ENCODE results near the gene EGLN1. TPM values are rescaled to one million over a fixed set of nuclear protein-coding genes. Genes with fewer than 3 reads are reported as not detected.

Gene EGLN1
- total RNA-seq, 1 experiment from 2014 or later: 27.1 TPM

DNA sequence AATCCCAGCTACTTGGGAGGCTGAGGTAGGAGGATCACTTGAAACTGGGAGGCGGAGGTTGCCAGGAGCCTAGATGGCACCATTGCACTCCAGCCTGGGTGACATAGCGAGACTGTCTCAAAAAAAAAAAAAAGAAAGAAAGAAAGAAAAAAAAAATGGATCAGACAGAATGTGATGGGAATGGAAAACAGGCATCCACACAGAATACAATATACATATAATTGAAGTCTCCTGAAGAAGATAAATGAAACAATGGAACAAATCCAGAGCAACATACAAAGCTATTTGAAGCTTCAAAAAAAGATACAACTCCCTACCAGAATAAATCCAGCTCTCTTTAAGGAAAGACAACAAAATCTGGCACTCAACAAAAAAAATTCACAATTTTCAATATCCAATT is 10.9 kb upstream of the EGLN1 start:
- no peak for DNase-seq (ENCODE audit: low read depth, low spot score)
- TF ChIP-seq, protein P1, sequence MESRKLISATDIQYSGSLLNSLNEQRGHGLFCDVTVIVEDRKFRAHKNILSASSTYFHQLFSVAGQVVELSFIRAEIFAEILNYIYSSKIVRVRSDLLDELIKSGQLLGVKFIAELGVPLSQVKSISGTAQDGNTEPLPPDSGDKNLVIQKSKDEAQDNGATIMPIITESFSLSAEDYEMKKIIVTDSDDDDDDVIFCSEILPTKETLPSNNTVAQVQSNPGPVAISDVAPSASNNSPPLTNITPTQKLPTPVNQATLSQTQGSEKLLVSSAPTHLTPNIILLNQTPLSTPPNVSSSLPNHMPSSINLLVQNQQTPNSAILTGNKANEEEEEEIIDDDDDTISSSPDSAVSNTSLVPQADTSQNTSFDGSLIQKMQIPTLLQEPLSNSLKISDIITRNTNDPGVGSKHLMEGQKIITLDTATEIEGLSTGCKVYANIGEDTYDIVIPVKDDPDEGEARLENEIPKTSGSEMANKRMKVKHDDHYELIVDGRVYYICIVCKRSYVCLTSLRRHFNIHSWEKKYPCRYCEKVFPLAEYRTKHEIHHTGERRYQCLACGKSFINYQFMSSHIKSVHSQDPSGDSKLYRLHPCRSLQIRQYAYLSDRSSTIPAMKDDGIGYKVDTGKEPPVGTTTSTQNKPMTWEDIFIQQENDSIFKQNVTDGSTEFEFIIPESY (IDR thresholded peaks at IDR 0.05; ENCODE audit: extremely low read depth, insufficient replicate concordance, low read length): no peak
- TF ChIP-seq EZH2 (IDR thresholded peaks at IDR 0.05) (no peak), RAD21 (IDR thresholded peaks at IDR 0.05; ENCODE audit: low read depth) (no peak), CEBPB (IDR thresholded peaks at IDR 0.05; ENCODE audit: low read depth) (no peak), POLR2AphosphoS5 (IDR thresholded peaks at IDR 0.05; ENCODE audit: low read depth, low read length) (no peak), TCF7L2 (IDR thresholded peaks at IDR 0.05; ENCODE audit: borderline replicate concordance, extremely low read depth, insufficient read depth, insufficient read length) (no peak), SIN3A (IDR thresholded peaks at IDR 0.05; ENCODE audit: low read depth) (no peak), EGR1 (IDR thresholded peaks at IDR 0.05; ENCODE audit: low read depth) (no peak), ZFX (IDR thresholded peaks at IDR 0.05) (no peak), POLR2A (IDR thresholded peaks at IDR 0.05; ENCODE audit: borderline replicate concordance, extremely low read depth, insufficient read depth, insufficient read length) (no peak), JUND (IDR thresholded peaks at IDR 0.05) (no peak)
- TF ChIP-seq, protein P2, sequence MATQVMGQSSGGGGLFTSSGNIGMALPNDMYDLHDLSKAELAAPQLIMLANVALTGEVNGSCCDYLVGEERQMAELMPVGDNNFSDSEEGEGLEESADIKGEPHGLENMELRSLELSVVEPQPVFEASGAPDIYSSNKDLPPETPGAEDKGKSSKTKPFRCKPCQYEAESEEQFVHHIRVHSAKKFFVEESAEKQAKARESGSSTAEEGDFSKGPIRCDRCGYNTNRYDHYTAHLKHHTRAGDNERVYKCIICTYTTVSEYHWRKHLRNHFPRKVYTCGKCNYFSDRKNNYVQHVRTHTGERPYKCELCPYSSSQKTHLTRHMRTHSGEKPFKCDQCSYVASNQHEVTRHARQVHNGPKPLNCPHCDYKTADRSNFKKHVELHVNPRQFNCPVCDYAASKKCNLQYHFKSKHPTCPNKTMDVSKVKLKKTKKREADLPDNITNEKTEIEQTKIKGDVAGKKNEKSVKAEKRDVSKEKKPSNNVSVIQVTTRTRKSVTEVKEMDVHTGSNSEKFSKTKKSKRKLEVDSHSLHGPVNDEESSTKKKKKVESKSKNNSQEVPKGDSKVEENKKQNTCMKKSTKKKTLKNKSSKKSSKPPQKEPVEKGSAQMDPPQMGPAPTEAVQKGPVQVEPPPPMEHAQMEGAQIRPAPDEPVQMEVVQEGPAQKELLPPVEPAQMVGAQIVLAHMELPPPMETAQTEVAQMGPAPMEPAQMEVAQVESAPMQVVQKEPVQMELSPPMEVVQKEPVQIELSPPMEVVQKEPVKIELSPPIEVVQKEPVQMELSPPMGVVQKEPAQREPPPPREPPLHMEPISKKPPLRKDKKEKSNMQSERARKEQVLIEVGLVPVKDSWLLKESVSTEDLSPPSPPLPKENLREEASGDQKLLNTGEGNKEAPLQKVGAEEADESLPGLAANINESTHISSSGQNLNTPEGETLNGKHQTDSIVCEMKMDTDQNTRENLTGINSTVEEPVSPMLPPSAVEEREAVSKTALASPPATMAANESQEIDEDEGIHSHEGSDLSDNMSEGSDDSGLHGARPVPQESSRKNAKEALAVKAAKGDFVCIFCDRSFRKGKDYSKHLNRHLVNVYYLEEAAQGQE (IDR thresholded peaks at IDR 0.05; ENCODE audit: low read depth): no peak
- H4K20me1 ChIP-seq (ENCODE audit: insufficient read depth): no peaks in the 10 kb centered on the region
- ATAC-seq: no peak
- H3K4me1 ChIP-seq (ENCODE audit: control insufficient read depth in 1 of 2, insufficient read depth in 2 of 2, low read length in 2 of 2): no peaks in the 10 kb centered on the region
- H3K4me3 ChIP-seq (replicated peaks in 1 of 2; ENCODE audit: low read depth in 1 of 2, low read length in 2 of 2): no peak overlapping the region
- no peaks in the 10 kb centered on the region for H3K79me2 ChIP-seq (ENCODE audit: insufficient read depth, low read length)
- H3K27me3 ChIP-seq (ENCODE audit: insufficient read depth, low read length): no peaks in the 10 kb centered on the region
- ChIA-PET CTCF (no interaction called here), RAD21 (ENCODE audit: low non-redundant PET in 1 of 2, low total read pairs in 2 of 2, uncharacterized antibody in 2 of 2, unreplicated experiment in 2 of 2) (no interaction called here), POLR2A (no interaction called here)
- H3K9me2 ChIP-seq (ENCODE audit: insufficient read depth): no peaks in the 10 kb centered on the region
- BruUV-seq (replicated peaks): no TSS peak
- intact Hi-C loops (cut with micrococcal nuclease): no loop called here
- H3K27ac ChIP-seq (ENCODE audit: low read depth, low read length): no peak overlapping the region
- no peak overlapping the region for H3K9ac ChIP-seq (ENCODE audit: low read length)
- H3K9me3 ChIP-seq (ENCODE audit: control insufficient read depth in 1 of 2, insufficient read depth in 1 of 2, low read depth in 1 of 2, low read length in 2 of 2): no peaks in the 10 kb centered on the region
- H2AFZ ChIP-seq (ENCODE audit: low read depth, low read length, poor library complexity, severe bottlenecking): no peak overlapping the region
- no peak overlapping the region for H3K4me2 ChIP-seq (ENCODE audit: low read length)
- H3K36me3 ChIP-seq (ENCODE audit: control insufficient read depth in 1 of 2, insufficient read depth in 2 of 2, low read length in 2 of 2): no peaks in the 10 kb centered on the region

Data from HCT116 (cell line).